Neural progenitor cell (in vitro differentiated cells): Measurements from ENCODE around the gene PPP1R9A. TPM values are rescaled to one million over a fixed set of nuclear protein-coding genes. Genes with fewer than 3 reads are reported as not detected.
A peak's percentile ranks its signal among the peaks of the same experiment; 100 is the strongest.

Experiments
- DNase-seq: peaks from one replicate; pipeline ENCODE4 v3.0.0-alpha.2; 2016; ENCODE audit warnings: low spot score
- H2AFZ ChIP-seq: fragments of 200-600 bp; sonication (generic); replicated peaks from 2 replicates; pipeline ENCODE4 v1.6.1; 2016; ENCODE audit warnings: antibody characterized with exemption
- H3F3A ChIP-seq: fragments of 200-600 bp; sonication (generic); 2 replicates; pipeline ENCODE4 v1.6.1; 2016; ENCODE audit warnings: antibody characterized with exemption, low read depth
- H3K27ac ChIP-seq: fragments of 200-600 bp; sonication (generic); 2 replicates; pipeline ENCODE4 v1.5.1; 2016; ENCODE audit warnings: mild to moderate bottlenecking
- H3K27me3 ChIP-seq: fragments of 200-600 bp; sonication (generic); 2 replicates; pipeline ENCODE4 v1.6.1; 2016; ENCODE audit warnings: mild to moderate bottlenecking, moderate library complexity
- H3K36me3 ChIP-seq: fragments of 200-600 bp; sonication (generic); 2 replicates; pipeline ENCODE4 v1.5.1; 2016
- H3K4me1 ChIP-seq: fragments of 200-600 bp; sonication (generic); 2 replicates; pipeline ENCODE4 v1.6.1; 2016; ENCODE audit warnings: mixed run types
- H3K4me2 ChIP-seq: fragments of 200-600 bp; sonication (generic); 2 replicates; pipeline ENCODE4 v1.6.1; 2016
- H3K4me3 ChIP-seq: fragments of 200-600 bp; sonication (generic); 2 replicates; pipeline ENCODE4 v1.5.1; 2016
- H3K79me2 ChIP-seq: fragments of 200-600 bp; sonication (generic); 2 replicates; pipeline ENCODE4 v1.6.1; 2016; ENCODE audit warnings: low read depth
- H3K9ac ChIP-seq: fragments of 200-600 bp; sonication (generic); 2 replicates; pipeline ENCODE4 v1.6.1; 2016
- H3K9me3 ChIP-seq: fragments of 200-600 bp; sonication (generic); 2 replicates; pipeline ENCODE4 v1.5.1; 2016; ENCODE audit warnings: low read depth
- H4K20me1 ChIP-seq: fragments of 200-600 bp; sonication (generic); 2 replicates; pipeline ENCODE4 v1.6.1; 2016; ENCODE audit warnings: low read depth
- H3K27ac Mint-ChIP-seq: 3 replicates; pipeline ENCODE4 v1.8.0; 2021; ENCODE audit warnings: mixed read lengths
- H3K27me3 Mint-ChIP-seq: 2 replicates; pipeline ENCODE4 v1.8.0; 2022; ENCODE audit warnings: low read depth, mild to moderate bottlenecking, inconsistent platforms, moderate library complexity, mixed read lengths; ENCODE audit not compliant: insufficient read depth
- H3K36me3 Mint-ChIP-seq: 3 replicates; pipeline ENCODE4 v1.8.0; 2021; ENCODE audit warnings: mixed read lengths
- H3K4me1 Mint-ChIP-seq: 3 replicates; pipeline ENCODE4 v1.8.0; 2021; ENCODE audit warnings: mixed read lengths
- H3K4me3 Mint-ChIP-seq: 3 replicates; pipeline ENCODE4 v1.8.0; 2021; ENCODE audit warnings: mild to moderate bottlenecking, moderate library complexity, mixed read lengths
- H3K9me3 Mint-ChIP-seq: 3 replicates; pipeline ENCODE4 v1.8.0; 2020; ENCODE audit warnings: mixed read lengths
- CTCF ChIP-seq: fragments of 200-600 bp; sonication (generic); IDR thresholded peaks from 2 replicates; pipeline ENCODE4 v1.5.1; 2017; ENCODE audit warnings: antibody characterized with exemption, mild to moderate bottlenecking
- EZH2 ChIP-seq: fragments of 200-600 bp; sonication (generic); IDR thresholded peaks from 2 replicates; pipeline ENCODE4 v1.6.1; 2017; ENCODE audit warnings: antibody characterized with exemption, mild to moderate bottlenecking, moderate library complexity
- EZH2phosphoT487 ChIP-seq: fragments of 200-600 bp; sonication (generic); IDR thresholded peaks from 2 replicates; pipeline ENCODE4 v1.6.1; 2017; ENCODE audit warnings: antibody characterized with exemption
- total RNA-seq: library from RNA; depleted of rRNA; stranded (reverse); fragments of >200 nt; gene quantifications from 2 replicates; pipeline ENCODE4 v1.2.3, GENCODE V29; 2015; ENCODE audit warnings: low replicate concordance

PPP1R9A gene
- total RNA-seq, 1 donor from 2014 or later: 40.7 TPM

DNA sequence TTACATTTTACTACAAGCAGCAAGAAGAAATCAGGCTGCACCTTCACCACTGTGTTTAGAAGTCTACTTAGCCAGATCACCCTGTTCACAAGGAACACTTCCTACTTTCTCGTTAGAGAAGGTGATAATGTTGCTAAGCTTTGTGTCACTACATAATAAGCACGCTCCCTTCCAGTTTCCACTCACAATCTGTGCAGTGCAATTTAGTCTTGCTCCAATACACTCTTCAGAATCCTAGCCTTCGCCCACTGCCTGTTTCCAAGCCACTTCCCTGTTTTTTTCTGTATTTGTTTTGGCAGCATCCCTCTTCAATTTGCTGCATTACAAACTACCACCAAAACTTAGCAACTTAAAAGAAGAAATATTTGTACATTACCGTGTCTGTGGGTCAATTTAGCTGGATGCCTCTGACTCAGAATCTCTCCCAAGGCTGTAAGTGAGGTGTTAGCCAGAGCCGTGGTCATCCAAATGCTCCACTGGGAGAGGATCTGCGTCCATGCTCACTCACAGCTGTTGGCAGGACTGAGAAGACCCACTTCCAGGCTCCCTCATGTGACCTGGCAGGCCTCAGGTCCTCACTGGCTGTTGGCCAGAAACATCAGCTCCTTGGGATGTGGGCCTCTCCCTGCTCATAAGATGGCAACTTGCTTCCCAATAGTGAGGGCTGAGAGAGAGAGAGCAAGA, 306.6 kb downstream of the PPP1R9A start:
- peaks cover 2% of the 10 kb centered on the region for H3K27me3 Mint-ChIP-seq
- no peak overlapping the region for H3K4me3 Mint-ChIP-seq
- Histone ChIP-seq H3K27ac (peak overlapping the region; percentile 49), H3K9me3 (no peaks in the 10 kb centered on the region), H3K79me2 (no peaks in the 10 kb centered on the region), H3K36me3 (no peaks in the 10 kb centered on the region), H3K4me3 (no peak overlapping the region), H3K27me3 (no peaks in the 10 kb centered on the region), H3K4me1 (no peaks in the 10 kb centered on the region), H3K9ac (no peak overlapping the region), H3F3A (no peaks in the 10 kb centered on the region), H4K20me1 (no peaks in the 10 kb centered on the region), H2AFZ (no peak overlapping the region), H3K4me2 (no peak overlapping the region)
- H3K9me3 Mint-ChIP-seq: peaks cover 35% of the 10 kb centered on the region
- H3K36me3 Mint-ChIP-seq: peaks cover 25% of the 10 kb centered on the region
- H3K27ac Mint-ChIP-seq: no peak overlapping the region
- TF ChIP-seq EZH2: no peak
- no peak for TF ChIP-seq CTCF
- no peak for TF ChIP-seq EZH2phosphoT487
- H3K4me1 Mint-ChIP-seq: no peaks in the 10 kb centered on the region
- DNase-seq: no peak

- Histone ChIP-seq H3K27me3 (no peaks in the 10 kb centered on the region), H3K9ac (no peak overlapping the region), H3K9me3 (no peaks in the 10 kb centered on the region), H3K79me2 (no peaks in the 10 kb centered on the region), H3K36me3 (no peaks in the 10 kb centered on the region), H3K27ac (no peak overlapping the region), H3F3A (no peaks in the 10 kb centered on the region), H4K20me1 (no peaks in the 10 kb centered on the region), H3K4me2 (no peak overlapping the region), H3K4me1 (no peaks in the 10 kb centered on the region), H3K4me3 (no peak overlapping the region), H2AFZ (no peak overlapping the region)
- H3K27me3 Mint-ChIP-seq: peaks cover 2% of the 10 kb centered on the region
- H3K9me3 Mint-ChIP-seq: peaks cover 25% of the 10 kb centered on the region
- no peak overlapping the region for H3K4me3 Mint-ChIP-seq
- H3K36me3 Mint-ChIP-seq: peaks cover 12% of the 10 kb centered on the region
- no peak for DNase-seq
- no peak overlapping the region for H3K27ac Mint-ChIP-seq
- TF ChIP-seq CTCF: no peak
- no peak for TF ChIP-seq EZH2
- TF ChIP-seq EZH2phosphoT487: no peak
- H3K4me1 Mint-ChIP-seq: no peaks in the 10 kb centered on the region
Measured at GRCh38 chr7:95219721-95220120, 312.3 kb downstream of the PPP1R9A start.

- peaks cover 2% of the 10 kb centered on the region for H3K27me3 Mint-ChIP-seq
- Histone ChIP-seq H3F3A (no peaks in the 10 kb centered on the region), H3K4me3 (no peak overlapping the region), H3K4me1 (peaks cover 4% of the 10 kb centered on the region), H3K9ac (no peak overlapping the region), H2AFZ (no peak overlapping the region), H4K20me1 (no peaks in the 10 kb centered on the region), H3K4me2 (no peak overlapping the region), H3K79me2 (no peaks in the 10 kb centered on the region), H3K9me3 (no peaks in the 10 kb centered on the region), H3K27ac (no peak overlapping the region), H3K36me3 (no peaks in the 10 kb centered on the region), H3K27me3 (no peaks in the 10 kb centered on the region)
- TF ChIP-seq CTCF (no peak), EZH2 (no peak), EZH2phosphoT487 (no peak)
- peaks cover 21% of the 10 kb centered on the region for H3K9me3 Mint-ChIP-seq
- no peak overlapping the region for H3K27ac Mint-ChIP-seq
- no peak for DNase-seq
- H3K4me3 Mint-ChIP-seq: no peak overlapping the region
- H3K36me3 Mint-ChIP-seq: peaks cover 12% of the 10 kb centered on the region
- H3K4me1 Mint-ChIP-seq: no peaks in the 10 kb centered on the region
Measured at GRCh38 chr7:95220328-95220727, 312.9 kb downstream of the PPP1R9A start.
